Stimulated activated CD4-positive, alpha-beta T cell treated with anti-CD3 and anti-CD28 coated beads, Interleukin-1b, Interleukin-23, amount 100 ng/mL, for 4 hours (primary cell): Measurements from ENCODE around the gene CCL21.

Source experiments
- DNase-seq, 2 donors: peaks; one replicate each; pipeline ENCODE4 v3.0.0-alpha.2; 2020; ENCODE audit warnings: low read depth in 2 of 2

CCL21 gene

GRCh38 chr9:34669809-34670562 is 40.0 kb downstream of the CCL21 start:
- no peak for DNase-seq

- peak; percentile 73 to 80 for DNase-seq
These were observed 44.3 kb downstream of the CCL21 start for GRCh38 chr9:34665381-34666250.

GRCh38 chr9:34665067-34665380 is 44.9 kb downstream of the CCL21 start:
- DNase-seq = no peak

- DNase-seq = peak in 1 of 2 donors; percentile 68
These were observed 45.5 kb downstream of the CCL21 start for GRCh38 chr9:34664281-34665066.

- DNase-seq = no peak
These were observed 46.7 kb downstream of the CCL21 start for GRCh38 chr9:34663303-34663605.

- no peak for DNase-seq
These were observed 47.2 kb downstream of the CCL21 start, which contains the start of gene CCL27 for GRCh38 chr9:34662526-34663302. Gene CCL27, minus strand, starts transcription at chr9:34662657. Its CDS starts 24 bp downstream, at chr9:34662633.

- no peak for DNase-seq
These were observed 50.2 kb downstream of the CCL21 start for GRCh38 chr9:34659592-34660253.
